Tibial nerve (tissue), 4 donors: ENCODE results near the gene PLXNB2.

ENCODE experiments used
- CTCF ChIP-seq, 5 experiments: fragments of 200-600 bp in 3 of 5; fragments of 450-650 bp in 2 of 5; sonication (generic) in 3 of 5; IDR thresholded peaks; one replicate each; pipeline ENCODE4 v1.5.1; 2016 to 2019; ENCODE audit warnings: antibody characterized with exemption in 5 of 5, mild to moderate bottlenecking in 3 of 5, moderate library complexity in 2 of 5
- EP300 ChIP-seq, 2 donors: sonication (generic); formaldehyde crosslinking; IDR thresholded peaks; one replicate each; pipeline ENCODE4 v1.6.1; 2017; ENCODE audit warnings: antibody characterized with exemption in 2 of 2, mild to moderate bottlenecking in 1 of 2
- POLR2A ChIP-seq, 2 donors: fragments of 450-650 bp; IDR thresholded peaks; one replicate each; pipeline ENCODE4 v1.6.1; 2017; ENCODE audit warnings: antibody characterized with exemption in 2 of 2, mild to moderate bottlenecking in 2 of 2, moderate library complexity in 2 of 2

- TF ChIP-seq CTCF (IDR thresholded peaks at IDR 0.05) (no peak), POLR2A (IDR thresholded peaks at IDR 0.05) (no peak), EP300 (IDR thresholded peaks at IDR 0.05) (no peak)
Measured at GRCh38 chr22:50280708-50281383, 26.6 kb downstream of the PLXNB2 start.
